ENCODE results near the gene ABCA6.

Gene ABCA6

DNA sequence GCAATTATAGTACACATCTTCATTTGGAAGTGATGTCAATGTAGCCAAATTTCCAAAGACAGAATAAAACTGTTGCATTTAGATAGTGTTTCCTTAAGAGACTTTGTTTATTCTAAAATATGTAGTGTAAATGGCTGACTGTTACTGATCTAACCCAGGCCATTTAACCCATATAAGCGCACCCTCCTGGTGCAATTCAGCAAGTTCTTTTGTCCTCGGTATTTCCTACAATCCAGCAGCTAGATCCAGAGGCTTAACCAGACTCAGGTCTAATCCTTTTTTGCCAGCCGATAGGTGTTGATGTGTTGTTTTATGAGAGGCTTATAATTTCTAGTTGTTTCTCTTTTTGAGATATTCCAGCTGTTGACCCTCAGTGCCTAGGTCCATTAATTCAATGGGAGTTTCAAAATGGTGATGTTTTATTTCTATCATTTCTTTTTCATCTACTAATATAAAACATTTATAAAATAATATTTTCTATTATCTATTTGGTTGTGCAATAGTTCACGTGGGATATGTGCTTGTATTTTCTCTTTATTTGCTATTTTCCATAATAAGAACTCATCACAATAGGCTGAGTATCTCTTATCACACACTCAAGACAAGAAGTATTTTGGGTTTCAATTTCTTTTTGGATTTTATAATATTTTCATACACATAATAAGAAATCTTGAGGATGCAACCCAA, 95.4 kb downstream of the ABCA6 start:
- no peak for DNase-seq

DNA sequence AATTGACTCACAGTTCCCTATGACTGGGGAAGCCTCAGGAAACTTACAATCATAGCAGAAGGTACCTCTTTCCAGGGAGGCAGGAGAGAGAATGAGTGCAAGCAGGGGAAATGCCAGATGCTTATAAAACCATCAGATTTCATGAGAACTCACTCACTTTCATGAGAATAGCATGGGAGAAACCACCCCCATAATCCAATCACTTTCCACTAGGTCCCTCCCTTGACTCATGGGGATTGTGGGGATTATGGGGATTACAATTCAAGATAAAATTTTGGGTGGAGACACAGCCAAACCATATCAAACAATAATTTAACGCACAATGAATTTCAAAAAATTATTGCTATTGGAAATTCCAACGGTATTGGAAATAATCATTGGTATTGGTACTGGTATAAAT, 96.0 kb downstream of the ABCA6 start:
- DNase-seq = no peak

DNA sequence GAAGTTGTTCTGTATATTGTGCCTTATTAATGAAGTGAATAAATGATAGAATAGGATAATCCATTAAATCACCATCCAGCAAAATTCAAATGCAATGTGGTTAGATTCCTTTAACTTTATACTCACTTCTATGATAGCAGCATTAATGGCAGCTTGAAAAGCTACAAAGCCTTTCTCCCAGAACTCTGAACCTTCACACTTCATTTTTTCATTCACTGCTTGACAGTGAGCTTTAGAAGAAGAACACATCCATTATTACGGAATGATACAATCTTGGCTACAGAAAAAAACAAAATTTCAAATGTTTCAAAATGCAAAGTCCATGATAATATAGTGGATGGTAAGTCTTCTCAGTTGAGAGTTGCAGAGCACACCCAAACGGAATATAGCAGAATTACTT, 97.3 kb downstream of the ABCA6 start:
- DNase-seq = no peak

DNA sequence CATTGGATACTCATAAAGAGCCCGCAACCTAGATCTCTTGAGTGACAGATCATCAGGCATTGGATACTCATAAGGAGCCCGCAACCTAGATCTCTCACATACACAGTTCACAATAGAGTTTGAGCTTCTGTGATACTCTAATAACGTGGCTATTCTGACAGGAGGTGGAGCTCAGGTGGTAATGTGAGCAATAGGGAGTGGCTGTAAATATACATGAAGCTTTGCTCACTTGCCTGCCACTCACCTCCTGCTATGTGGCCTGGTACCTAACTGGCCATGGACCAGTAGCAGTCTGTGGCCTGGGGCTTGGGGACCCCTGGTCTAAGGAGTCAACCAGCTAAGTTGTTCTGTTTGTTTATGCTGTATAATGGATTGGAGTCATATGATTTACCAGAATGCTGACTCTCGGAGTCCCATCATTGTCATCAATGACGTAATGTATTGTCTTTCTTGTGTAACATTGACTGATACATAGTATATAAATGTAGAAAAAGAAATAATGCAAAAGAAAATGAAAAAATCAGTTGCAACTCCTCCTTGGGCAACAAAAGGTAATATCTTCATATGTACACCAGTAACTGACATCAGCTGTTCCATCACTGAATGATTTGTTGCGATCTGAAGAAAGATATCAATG, 98.5 kb downstream of the ABCA6 start:
- no peak for DNase-seq

GRCh38 chr17:69042308-69042707, 99.4 kb downstream of the ABCA6 start:
- no peak for DNase-seq

DNA sequence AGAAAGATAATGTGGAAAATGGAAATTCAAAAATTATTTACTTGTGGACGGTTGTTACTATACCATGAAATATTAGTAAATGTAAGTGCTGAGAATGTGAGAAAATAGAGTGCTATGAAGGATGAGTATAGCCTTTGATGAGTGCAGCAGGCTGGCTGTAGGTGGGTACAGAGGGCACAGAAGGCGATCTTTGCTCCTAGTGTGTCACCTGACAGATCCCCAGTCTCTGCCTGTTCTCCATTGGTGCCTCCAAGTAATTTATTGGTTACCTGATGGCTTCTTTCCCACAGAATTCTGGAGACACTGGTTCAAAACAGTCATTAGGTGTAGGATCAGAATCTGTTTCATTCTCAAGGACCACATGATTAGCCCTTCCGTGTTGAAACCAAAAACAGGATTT, 109.9 kb downstream of the ABCA6 start:
- no peak for DNase-seq

DNA sequence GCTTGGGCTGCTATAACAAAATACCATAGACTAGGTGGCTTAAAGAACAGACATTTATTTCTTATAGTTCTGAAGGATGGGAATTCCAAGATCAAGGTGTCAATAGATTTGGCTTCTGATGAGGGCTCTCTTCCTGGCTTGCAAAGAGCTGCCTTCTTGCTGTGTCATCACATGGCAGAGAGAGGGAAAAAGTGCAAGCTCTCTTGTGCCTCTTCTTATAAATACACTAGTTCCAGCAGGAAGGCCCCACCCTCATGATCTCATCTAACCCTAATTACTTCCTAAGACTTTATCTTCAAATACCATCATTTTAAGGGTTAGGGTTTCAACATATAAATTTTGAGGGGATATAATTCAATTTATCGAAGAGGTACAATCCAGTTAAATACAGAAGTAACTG, 111.5 kb downstream of the ABCA6 start:
- no peak for DNase-seq
